Tibial nerve (tissue), 4 donors: Measurements from ENCODE around the gene ASTE1. TPM values are rescaled to one million over a fixed set of nuclear protein-coding genes. Genes with fewer than 3 reads are reported as not detected.

Experiments used
- DNase-seq, 2 donors: peaks; one replicate each; pipeline ENCODE4 v3.0.0-alpha.2; 2019; ENCODE audit warnings: low spot score in 2 of 2
- H3K27ac ChIP-seq, 4 donors: fragments of 200-600 bp; sonication (generic) in 3 of 4; one replicate each; pipeline ENCODE4 v1.5.1; 2017 to 2019; ENCODE audit warnings: mild to moderate bottlenecking in 1 of 4
- H3K27me3 ChIP-seq, 2 donors: fragments of 200-600 bp; sonication (generic) in 1 of 2; one replicate each; pipeline versions ENCODE4 v1.5.1 to v1.6.0; 2017 to 2019
- H3K36me3 ChIP-seq, 3 donors: fragments of 200-600 bp; sonication (generic); one replicate each; pipeline ENCODE4 v1.5.1; 2018 to 2019
- H3K4me1 ChIP-seq, 4 donors: fragments of 200-600 bp; sonication (generic) in 3 of 4; one replicate each; pipeline ENCODE4 v1.5.1; 2017 to 2019
- H3K4me3 ChIP-seq, 4 donors: fragments of 200-600 bp; sonication (generic) in 3 of 4; one replicate each; pipeline ENCODE4 v1.5.1; 2017 to 2019; ENCODE audit warnings: mild to moderate bottlenecking in 1 of 4, moderate library complexity in 1 of 4
- H3K9me3 ChIP-seq, 4 donors: fragments of 200-600 bp; sonication (generic) in 3 of 4; one replicate each; pipeline ENCODE4 v1.5.1; 2017 to 2019
- CTCF ChIP-seq, 5 experiments: fragments of 200-600 bp in 3 of 5; fragments of 450-650 bp in 2 of 5; sonication (generic) in 3 of 5; IDR thresholded peaks; one replicate each; pipeline ENCODE4 v1.5.1; 2016 to 2019; ENCODE audit warnings: antibody characterized with exemption in 5 of 5, mild to moderate bottlenecking in 3 of 5, moderate library complexity in 2 of 5
- EP300 ChIP-seq, 2 donors: sonication (generic); formaldehyde crosslinking; IDR thresholded peaks; one replicate each; pipeline ENCODE4 v1.6.1; 2017; ENCODE audit warnings: antibody characterized with exemption in 2 of 2, mild to moderate bottlenecking in 1 of 2
- POLR2A ChIP-seq, 2 donors: fragments of 450-650 bp; IDR thresholded peaks; one replicate each; pipeline ENCODE4 v1.6.1; 2017; ENCODE audit warnings: antibody characterized with exemption in 2 of 2, mild to moderate bottlenecking in 2 of 2, moderate library complexity in 2 of 2
- WGBS, 2 donors: methylation state at CpG; one replicate each; pipeline ENCODE4 v1.1.5; 2018; 5-methylcytosine and 5-hydroxymethylcytosine counted together
- total RNA-seq, 4 donors: library from RNA; depleted of rRNA; stranded (reverse); fragments of >200 nt; gene quantifications; one replicate each; pipeline ENCODE4 v1.1.0, GENCODE V29; 2016

The ASTE1 gene
- 1 to 10 TPM; 5.2 to 8.1 (median 6.3) TPM for total RNA-seq

GRCh38 chr3:131026321-131027151 lies at the start of gene ASTE1, which contains the start of gene NEK11:
ASTE1 (minus strand) TSS chr3:131026825; CDS start chr3:131025306, 1,519 bp downstream.
NEK11 (plus strand) TSS chr3:131026877; CDS start chr3:131029709, 2,832 bp downstream.
- Histone ChIP-seq H3K9me3 (no peaks in the 10 kb centered on the region), H3K27ac (peak within 1 kb of the TSS; percentile 81 to 92 (median 86)), H3K4me3 (peak within 1 kb of the TSS; percentile 65 to 84 (median 78)), H3K27me3 (no peaks in the 10 kb centered on the region), H3K36me3 (peaks cover 0 to 33% (median 0%) of the 10 kb centered on the region in 3 donors), H3K4me1 (peaks cover 0 to 57% (median 19%) of the 10 kb centered on the region in 4 donors)
- DNase-seq, result peak; percentile 76 to 87
- TF ChIP-seq POLR2A (IDR thresholded peaks at IDR 0.05), result peak; percentile 23 to 47
- TF ChIP-seq CTCF (IDR thresholded peaks at IDR 0.05), result no peak
- peak; percentile 74 to 82 for TF ChIP-seq EP300 (IDR thresholded peaks at IDR 0.05)
- WGBS, 2 donors, result 0 to 1% methylated on average over 40 to 42 of the region's 56 CpGs

- no peak for DNase-seq
- H3K4me3 ChIP-seq, result no peak overlapping the region
- 67 to 69% methylated on average over 4 of the region's 4 CpGs for WGBS, 2 donors
- TF ChIP-seq CTCF (IDR thresholded peaks at IDR 0.05), result no peak
- no peak for TF ChIP-seq POLR2A (IDR thresholded peaks at IDR 0.05)
- no peaks in the 10 kb centered on the region for H3K27me3 ChIP-seq
- no peaks in the 10 kb centered on the region for H3K9me3 ChIP-seq
- no peaks in the 10 kb centered on the region for H3K36me3 ChIP-seq
- no peak overlapping the region for H3K27ac ChIP-seq
- H3K4me1 ChIP-seq, result peaks cover 0 to 13% (median 0%) of the 10 kb centered on the region in 4 donors
Measured at GRCh38 chr3:131075632-131076328, 49.2 kb upstream of the ASTE1 start.

- Histone ChIP-seq H3K4me1 (peaks cover 0 to 13% (median 0%) of the 10 kb centered on the region in 4 donors), H3K27ac (no peak overlapping the region), H3K27me3 (no peaks in the 10 kb centered on the region), H3K9me3 (no peaks in the 10 kb centered on the region), H3K36me3 (no peaks in the 10 kb centered on the region), H3K4me3 (no peak overlapping the region)
- TF ChIP-seq POLR2A (IDR thresholded peaks at IDR 0.05) (no peak), EP300 (IDR thresholded peaks at IDR 0.05) (no peak), CTCF (IDR thresholded peaks at IDR 0.05) (no peak)
- DNase-seq, result no peak
- WGBS, 2 donors, result 55 to 59% methylated on average over 2 of the region's 2 CpGs
Measured at GRCh38 chr3:131072845-131073244, 46.2 kb upstream of the ASTE1 start.

GRCh38 chr3:131072099-131072559 lies 45.5 kb upstream of the ASTE1 start:
- Histone ChIP-seq H3K27ac (no peak overlapping the region), H3K9me3 (no peaks in the 10 kb centered on the region), H3K27me3 (no peaks in the 10 kb centered on the region), H3K4me1 (peaks cover 0 to 13% (median 0%) of the 10 kb centered on the region in 4 donors), H3K36me3 (no peaks in the 10 kb centered on the region), H3K4me3 (no peak overlapping the region)
- WGBS, 2 donors, result 53 to 67% methylated on average over 2 of the region's 2 CpGs
- no peak for DNase-seq
- TF ChIP-seq POLR2A (IDR thresholded peaks at IDR 0.05) (no peak), CTCF (IDR thresholded peaks at IDR 0.05) (no peak), EP300 (IDR thresholded peaks at IDR 0.05) (no peak)
